Stimulated activated CD8-positive, alpha-beta memory T cell treated with anti-CD3 and anti-CD28 coated beads, Interleukin-7, amount 100 ng/mL, for 24 hours (primary cell): ENCODE results near the gene ACOX3.

ENCODE experiments used
- DNase-seq: peaks from one replicate; pipeline ENCODE4 v3.0.0-alpha.2; 2020; ENCODE audit warnings: low read depth

The ACOX3 gene

DNA sequence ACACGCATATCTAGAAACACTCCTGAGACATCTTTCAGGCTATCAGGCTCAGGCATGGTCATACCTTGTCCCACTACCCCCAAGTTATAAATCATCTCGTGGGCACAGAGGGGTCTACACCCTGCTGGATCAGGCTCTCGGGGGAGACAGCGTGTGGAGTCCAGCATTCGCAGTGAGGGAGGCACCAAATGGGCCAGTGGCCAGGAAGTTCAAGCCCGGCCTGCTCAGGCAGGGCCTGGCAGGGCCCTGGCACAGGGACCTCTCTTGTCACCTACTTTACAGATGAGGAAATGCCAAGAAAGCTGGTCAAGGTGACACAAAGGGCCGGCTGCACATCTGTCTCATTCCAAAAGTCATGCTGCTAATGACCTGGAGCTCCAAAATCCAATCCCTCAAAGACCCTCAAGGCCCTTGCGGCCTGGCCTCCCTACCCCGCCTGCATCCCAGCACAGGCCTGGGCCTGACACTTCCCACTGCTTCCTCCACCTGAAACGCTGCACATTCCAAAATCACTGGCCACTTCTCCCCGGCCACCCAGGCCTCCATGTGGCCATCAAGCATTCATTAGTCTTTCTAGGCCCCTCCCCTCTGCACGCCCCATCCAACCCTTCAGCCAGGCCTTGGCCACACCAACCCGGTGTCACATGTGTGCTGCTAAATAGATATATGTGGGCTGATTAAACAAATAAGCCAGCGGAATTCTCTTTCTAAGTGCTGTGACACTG, 35.6 kb downstream of the ACOX3 start:
- DNase-seq, result no peak

GRCh38 chr4:8403976-8404375, 36.5 kb downstream of the ACOX3 start:
- DNase-seq, result no peak

DNA sequence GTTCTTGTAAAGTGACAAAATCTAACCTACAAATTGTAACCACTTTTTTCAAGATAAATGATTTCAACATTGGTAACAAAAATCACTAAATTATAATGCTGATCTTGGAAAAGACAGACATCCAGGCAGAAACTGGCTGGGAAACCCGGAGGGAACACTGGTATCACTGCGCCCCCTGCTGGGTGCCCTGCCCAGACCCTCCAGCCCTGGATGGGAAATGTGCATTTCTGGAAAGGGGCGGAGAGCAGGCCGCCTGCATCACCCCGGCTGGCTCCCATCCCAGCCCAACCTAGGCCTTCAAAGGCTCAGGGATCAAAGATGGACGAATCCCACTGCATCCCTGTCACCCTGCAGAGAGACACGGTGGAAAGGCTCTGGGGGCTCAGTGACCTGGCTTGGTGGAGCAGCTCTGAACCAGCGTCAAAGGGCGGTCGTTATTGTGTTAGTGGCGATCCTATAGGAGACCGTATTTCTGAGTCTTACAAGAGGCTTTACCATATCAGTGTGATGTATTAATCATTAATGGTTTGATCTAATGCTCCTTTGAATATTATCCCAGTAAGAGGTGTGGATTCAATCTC, 37.3 kb downstream of the ACOX3 start:
- peak; percentile 29 for DNase-seq

GRCh38 chr4:8402640-8403039, 37.9 kb downstream of the ACOX3 start:
- no peak for DNase-seq

DNA sequence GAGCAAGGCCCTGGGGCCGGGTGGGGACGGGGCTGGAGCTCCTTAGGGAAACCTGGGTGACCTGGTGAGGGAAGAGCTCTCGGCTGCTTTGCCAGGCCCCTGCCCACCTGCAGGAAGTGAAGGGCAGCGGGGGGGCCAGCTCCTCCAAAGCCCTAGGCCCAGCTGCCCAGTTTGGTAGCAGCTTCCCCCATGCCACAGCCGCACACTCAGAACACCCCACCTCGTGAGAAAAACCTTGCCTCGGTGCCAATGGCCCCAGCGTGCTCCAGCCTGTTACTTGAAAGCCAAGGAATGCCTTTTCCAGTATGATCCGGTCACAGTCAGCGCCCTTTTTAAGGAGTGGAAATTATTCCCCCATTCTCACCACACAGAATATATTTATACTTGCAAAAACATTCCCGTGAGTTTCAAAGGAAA, 38.3 kb downstream of the ACOX3 start:
- DNase-seq, result no peak

DNA sequence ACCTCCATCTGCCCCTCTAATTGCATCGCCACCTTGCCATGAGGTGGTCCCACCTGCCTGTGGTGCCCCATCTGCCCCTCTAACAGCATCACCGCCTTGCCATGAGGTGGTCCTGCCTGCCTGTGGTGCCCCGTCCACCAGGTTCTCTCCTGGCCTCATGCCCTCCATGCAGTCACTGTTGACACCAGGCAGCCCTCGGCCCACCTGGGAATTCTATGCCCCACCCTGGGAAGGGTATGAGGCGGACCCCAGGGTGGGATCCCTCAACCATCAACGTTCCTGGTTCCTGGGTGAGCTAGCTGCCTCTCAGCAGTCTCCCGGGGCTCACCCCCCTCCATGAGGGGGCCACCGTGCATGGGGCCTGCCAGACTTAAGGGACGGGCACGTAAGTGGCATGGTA, 38.9 kb downstream of the ACOX3 start:
- no peak for DNase-seq

DNA sequence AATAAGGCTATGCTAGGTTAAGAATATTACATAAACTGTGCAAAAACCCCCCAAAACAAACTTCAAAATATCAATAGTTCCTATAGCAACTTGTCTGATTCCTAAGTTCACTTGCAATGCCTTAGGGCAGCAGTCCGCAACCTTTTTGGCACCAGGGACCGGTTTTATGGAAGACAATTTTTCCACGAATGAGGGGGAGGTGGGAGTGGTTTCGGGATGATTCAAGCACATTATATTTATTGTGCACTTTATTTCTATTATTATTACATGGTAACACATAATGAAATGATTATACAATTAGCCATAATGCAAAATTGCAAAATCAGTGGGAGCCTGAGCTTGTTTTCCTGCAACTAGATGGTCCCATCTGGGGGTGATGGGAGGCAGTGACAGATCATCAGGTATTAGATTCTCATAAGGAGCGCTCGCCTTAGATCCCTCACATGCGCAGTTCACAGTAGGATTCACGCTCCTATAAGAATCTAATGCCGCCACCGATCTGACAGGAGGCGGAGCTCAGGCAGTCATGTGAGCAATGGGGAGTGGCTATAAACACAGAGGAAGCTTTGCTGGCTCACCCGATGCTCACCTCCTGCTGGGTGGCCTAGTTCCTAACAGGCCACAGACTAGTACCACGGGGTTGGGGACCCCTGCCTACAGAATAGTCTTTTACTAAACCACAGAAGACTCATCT, 39.7 kb downstream of the ACOX3 start:
- no peak for DNase-seq

- no peak for DNase-seq
These were observed 41.2 kb downstream of the ACOX3 start for GRCh38 chr4:8399298-8399697.

- no peak for DNase-seq
These were observed 42.2 kb downstream of the ACOX3 start for GRCh38 chr4:8398347-8398746.

- no peak for DNase-seq
These were observed 43.6 kb downstream of the ACOX3 start for GRCh38 chr4:8396762-8397406.

- no peak for DNase-seq
These were observed 44.8 kb downstream of the ACOX3 start for GRCh38 chr4:8395504-8396296.

- DNase-seq, result no peak
These were observed 45.7 kb downstream of the ACOX3 start for GRCh38 chr4:8394806-8395205.

DNA sequence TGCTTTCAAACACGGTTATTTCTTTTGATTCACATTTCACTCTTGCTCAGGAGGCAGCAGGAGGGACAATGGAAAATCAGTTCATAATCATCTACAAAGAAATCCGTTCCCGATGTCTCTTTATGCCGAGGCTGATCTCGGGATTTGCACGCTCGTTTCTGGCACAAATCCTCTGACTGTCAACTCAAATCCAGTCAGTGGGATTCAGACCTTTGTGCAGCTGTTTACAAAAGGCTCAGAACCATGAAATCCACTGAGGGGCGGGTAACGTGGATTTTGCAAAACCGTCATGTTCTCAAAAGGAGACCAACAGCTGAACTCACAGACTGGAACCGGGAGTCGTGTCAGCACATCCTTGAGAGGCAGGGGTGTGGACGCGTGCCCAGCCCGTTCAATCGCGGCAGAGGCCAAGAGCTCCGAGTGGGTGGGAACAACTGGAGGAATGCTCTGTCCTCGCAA, 46.4 kb downstream of the ACOX3 start:
- no peak for DNase-seq

GRCh38 chr4:8393593-8394038, 46.9 kb downstream of the ACOX3 start:
- no peak for DNase-seq

- DNase-seq, result no peak
These were observed 47.8 kb downstream of the ACOX3 start for GRCh38 chr4:8392591-8393190.

- no peak for DNase-seq
These were observed 48.6 kb downstream of the ACOX3 start for GRCh38 chr4:8391972-8392371.

GRCh38 chr4:8391071-8391470, 49.5 kb downstream of the ACOX3 start:
- no peak for DNase-seq

DNA sequence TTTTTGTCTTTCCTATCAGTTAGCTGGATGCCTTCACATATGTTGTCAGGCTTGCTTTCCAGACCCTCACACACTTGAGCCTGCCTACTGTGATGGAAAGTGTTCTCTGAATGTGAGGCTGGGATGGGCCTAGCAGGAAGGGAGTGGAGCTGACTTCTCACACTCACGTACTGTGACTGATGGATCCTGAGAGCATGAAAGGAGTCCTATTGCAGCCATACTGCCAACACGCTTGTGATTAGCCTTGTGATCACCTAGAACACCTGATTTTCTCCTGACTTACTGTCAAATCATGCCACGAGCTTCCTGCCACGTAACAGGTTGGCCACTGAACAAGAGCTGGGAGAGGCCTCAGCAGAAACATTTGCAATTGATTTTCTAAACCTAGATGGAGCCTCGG, 49.9 kb downstream of the ACOX3 start:
- DNase-seq, result no peak

- no peak for DNase-seq
These were observed 52.0 kb downstream of the ACOX3 start for GRCh38 chr4:8388528-8388870.

GRCh38 chr4:8387615-8388527, 52.7 kb downstream of the ACOX3 start:
- no peak for DNase-seq

GRCh38 chr4:8387194-8387593, 53.3 kb downstream of the ACOX3 start:
- no peak for DNase-seq
